K562 (cell line): ENCODE data around the gene OSBPL7. TPM values are rescaled to one million over a fixed set of nuclear protein-coding genes. Genes with fewer than 3 reads are reported as not detected.

Experiments
- BDP1 ChIP-seq: IDR thresholded peaks from 3 replicates; pipeline ENCODE4 v1.6.1; 2011; ENCODE audit not compliant: insufficient read length, insufficient read depth
- CEBPB ChIP-seq: fragments of 450-650 bp; IDR thresholded peaks from 2 replicates; pipeline ENCODE4 v1.6.1; 2016; ENCODE audit warnings: missing genetic modification characterization, missing compliant biosample characterization
- CTBP1 ChIP-seq: fragments of 450-650 bp; IDR thresholded peaks from 2 replicates; pipeline ENCODE4 v1.6.1; 2016; ENCODE audit warnings: borderline replicate concordance
- EGR1 ChIP-seq: fragments of 450-650 bp; conservative IDR thresholded peaks from 2 replicates; pipeline ENCODE4 v1.6.1; 2017; ENCODE audit warnings: mild to moderate bottlenecking
- ILK ChIP-seq: fragments of 450-650 bp; IDR thresholded peaks from 2 replicates; pipeline ENCODE4 v1.6.1; 2016; ENCODE audit warnings: missing genetic modification characterization, low read depth, mild to moderate bottlenecking, missing compliant biosample characterization, moderate library complexity, borderline replicate concordance
- JUN ChIP-seq, 2 experiments: sonication (generic) in 1 of 2; formaldehyde crosslinking in 1 of 2; IDR thresholded peaks; 2 replicates each; pipeline versions ENCODE4 v1.6.1 to v1.8.0; 2012 to 2022; ENCODE audit warnings: borderline replicate concordance in 2 of 2, mild to moderate bottlenecking in 2 of 2, improper control_type of control experiment in 1 of 2, low read depth in 1 of 2, low read length in 1 of 2, missing genetic modification reagents in 1 of 2
- KDM5B ChIP-seq: fragments of 200-600 bp; sonication (generic); IDR thresholded peaks from 2 replicates; pipeline ENCODE4 v1.6.1; 2012; ENCODE audit warnings: low read depth, mild to moderate bottlenecking, moderate library complexity, low read length, control low read depth, inconsistent platforms; ENCODE audit not compliant: insufficient replicate concordance
- MED1 ChIP-seq: sonication (generic); formaldehyde crosslinking; IDR thresholded peaks from 2 replicates; pipeline ENCODE4 v1.8.1; 2023; ENCODE audit warnings: missing genetic modification reagents, borderline replicate concordance
- MYBL2 ChIP-seq, 2 experiments: fragments of 450-650 bp in 1 of 2; sonication (generic) in 1 of 2; formaldehyde crosslinking in 1 of 2; IDR thresholded peaks; 2 replicates each; pipeline versions ENCODE4 v1.6.1 to v1.8.1; 2017 to 2022; ENCODE audit warnings: borderline replicate concordance in 1 of 2, inconsistent platforms in 1 of 2, low read depth in 1 of 2, mild to moderate bottlenecking in 1 of 2, missing genetic modification reagents in 1 of 2, moderate library complexity in 1 of 2
- NFATC3 ChIP-seq: fragments of 450-650 bp; IDR thresholded peaks from 2 replicates; pipeline ENCODE4 v1.6.1; 2017; ENCODE audit warnings: mild to moderate bottlenecking
- NR4A1 ChIP-seq, 2 experiments: fragments of 250-450 bp in 1 of 2; fragments of 450-650 bp in 1 of 2; sonication (Bioruptor Pico) in 1 of 2; IDR thresholded peaks; 2 replicates each; pipeline versions ENCODE4 v1.4.0 to v1.6.1; 2016 to 2020; ENCODE audit warnings: mild to moderate bottlenecking in 2 of 2, missing compliant biosample characterization in 1 of 2, missing genetic modification characterization in 1 of 2, moderate library complexity in 1 of 2
- RHOXF2B ChIP-seq: fragments of 250-450 bp; sonication (Bioruptor Pico); conservative IDR thresholded peaks from 2 replicates; pipeline ENCODE4 v1.5.1; 2021
- SIN3B ChIP-seq: fragments of 450-650 bp; IDR thresholded peaks from 2 replicates; pipeline ENCODE4 v1.6.1; 2017; ENCODE audit warnings: low read depth, mild to moderate bottlenecking, moderate library complexity
- SMARCE1 ChIP-seq: fragments of 450-650 bp; IDR thresholded peaks from 2 replicates; pipeline ENCODE4 v1.7.1; 2016; ENCODE audit warnings: mild to moderate bottlenecking
- YY1 ChIP-seq, 3 experiments: IDR thresholded peaks; 2 replicates each; pipeline ENCODE4 v1.6.1; 2011; ENCODE audit warnings: low read length in 2 of 3, mild to moderate bottlenecking in 2 of 3, moderate library complexity in 2 of 3, borderline replicate concordance in 1 of 3, control low read depth in 1 of 3, low read depth in 1 of 3; ENCODE audit not compliant: insufficient read depth in 3 of 3, insufficient replicate concordance in 2 of 3, control insufficient read depth in 1 of 3, insufficient read length in 1 of 3; ENCODE audit errors: extremely low read depth in 1 of 3
- ZBTB7A ChIP-seq: IDR thresholded peaks from 2 replicates; pipeline ENCODE4 v1.6.1; 2011; ENCODE audit warnings: low read depth, mild to moderate bottlenecking, low read length, moderate library complexity, borderline replicate concordance; ENCODE audit not compliant: control insufficient read depth
- ZNF175 ChIP-seq: fragments of 200-800 bp; sonication (Bioruptor generic); IDR thresholded peaks from 2 replicates; pipeline ENCODE4 v1.6.1; 2016; ENCODE audit warnings: low read depth, mild to moderate bottlenecking, missing genetic modification characterization, missing compliant biosample characterization
- ZNF347 ChIP-seq: fragments of 450-650 bp; formaldehyde crosslinking; IDR thresholded peaks from 2 replicates; pipeline ENCODE4 v1.4.0; 2020; ENCODE audit warnings: low read depth, mild to moderate bottlenecking, moderate library complexity
- ZNF57 ChIP-seq: fragments of 450-650 bp; formaldehyde crosslinking; IDR thresholded peaks from 2 replicates; pipeline ENCODE4 v1.4.0; 2020; ENCODE audit warnings: mild to moderate bottlenecking, moderate library complexity
- ZNF778 ChIP-seq: fragments of 450-650 bp; formaldehyde crosslinking; IDR thresholded peaks from 2 replicates; pipeline ENCODE4 v1.4.0; 2020; ENCODE audit warnings: mild to moderate bottlenecking, moderate library complexity
- polyA plus RNA-seq, 8 experiments: library from polyadenylated mRNA; depleted of rRNA in 4 of 8; stranded (reverse) in 5 of 8; unstranded in 3 of 8; fragments of >200 nt; fragmentation: Nextera tagmentation in 2 of 8; fragmentation: Illumina TruSeq in 1 of 8; extraction: Ambion mirVana in 2 of 8; extraction: Trizol in 1 of 8; gene quantifications; 2 replicates each; pipeline versions ENCODE4 v1.2.1 to v1.2.3, GENCODE V29; 2011 to 2014; ENCODE audit warnings: inconsistent platforms in 1 of 8, missing spikeins in 1 of 8
- total RNA-seq, 7 experiments: library from RNA; depleted of rRNA in 6 of 7; stranded (reverse); fragments of >200 nt in 6 of 7; fragmentation: Illumina TruSeq in 2 of 7; extraction: Trizol in 2 of 7; gene quantifications; 2 replicates each; pipeline versions ENCODE4 v1.2.1 to v1.2.3, GENCODE V29; 2011 to 2021; ENCODE audit warnings: low replicate concordance in 1 of 7
- TF ChIP-seq, protein P1 (sequence below): sonication (generic); formaldehyde crosslinking; IDR thresholded peaks from 2 replicates; pipeline ENCODE4 v1.8.1; 2023; ENCODE audit warnings: mild to moderate bottlenecking, missing genetic modification reagents, moderate library complexity
- TF ChIP-seq, protein P2 (sequence below): fragments of 250-450 bp; sonication (Bioruptor Pico); IDR thresholded peaks from 2 replicates; pipeline ENCODE4 v1.4.0; 2020; ENCODE audit warnings: mild to moderate bottlenecking, moderate library complexity, borderline replicate concordance

Gene OSBPL7
- total and polyA plus RNA-seq, 9 of the 15 experiments (the other 6 are each of a cell fraction or from before 2014, with no cell fraction given): 0.32 to 11.9 (median 5.8) TPM

DNA sequence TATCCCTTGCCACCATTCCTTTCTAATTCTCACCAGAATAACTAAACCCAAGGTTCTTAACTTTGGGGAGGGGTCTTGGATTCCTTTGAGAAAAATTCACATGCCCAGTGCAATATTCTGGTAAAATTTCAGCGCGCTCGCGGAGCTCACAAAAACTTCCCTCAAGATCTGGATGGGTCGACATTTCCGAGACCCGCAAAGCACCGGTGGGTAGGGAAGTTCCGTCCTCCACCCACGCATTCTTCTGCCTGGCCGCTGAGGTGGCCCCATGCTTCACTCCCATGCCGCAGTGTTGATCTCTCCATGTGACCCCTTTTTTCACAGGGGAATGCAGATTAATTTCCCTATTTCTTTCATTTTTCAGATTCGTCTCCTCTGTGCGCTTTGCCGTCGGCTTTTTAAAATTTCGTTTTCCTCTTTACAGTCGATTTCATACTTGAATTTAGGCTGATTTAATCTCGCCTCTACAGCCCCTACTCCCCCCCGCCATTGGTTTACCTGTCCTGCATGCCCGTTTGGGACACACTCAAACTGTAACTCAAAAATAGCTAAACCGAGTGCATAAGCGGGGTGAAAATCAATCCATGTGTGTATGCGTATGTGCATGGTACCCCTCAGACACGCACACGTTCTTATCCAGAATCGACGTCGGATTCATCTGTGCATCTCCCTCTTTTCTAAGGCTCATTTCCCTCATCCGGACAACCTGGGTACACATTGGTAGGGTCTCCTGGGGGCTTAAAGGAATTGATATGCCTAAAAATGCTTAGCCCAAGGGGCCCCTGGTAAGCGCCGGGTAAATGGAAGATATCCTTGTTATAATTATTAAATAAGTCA, 30.7 kb upstream of the OSBPL7 start (continued):
- TF ChIP-seq BDP1 (no peak), JUN (IDR thresholded peaks at IDR 0.05; ENCODE audit: borderline replicate concordance, low read depth, low read length) (no peak), JUN (CRISPR knock-in tag; IDR thresholded peaks at IDR 0.05; ENCODE audit: borderline replicate concordance) (no peak), ZBTB7A (no peak), ZNF57 (CRISPR knock-in tag) (no peak), KDM5B (peak; percentile 0), YY1 (IDR thresholded peaks at IDR 0.05; ENCODE audit: borderline replicate concordance in 1 of 3, control insufficient read depth in 1 of 3, extremely low read depth in 1 of 3, insufficient read depth in 3 of 3, insufficient read length in 1 of 3, insufficient replicate concordance in 2 of 3, low read depth in 1 of 3, low read length in 2 of 3) (no peak), ILK (tag) (no peak), SMARCE1 (0 out of 2 replicates have a peak, but pooled peaks have one; percentile 11), MYBL2 (IDR thresholded peaks at IDR 0.05; ENCODE audit: low read depth) (no peak), MYBL2 (CRISPR knock-in tag; IDR thresholded peaks at IDR 0.05; ENCODE audit: borderline replicate concordance) (no peak), SIN3B (no peak), CTBP1 (peak; percentile 32; the same call in 1 of the 2 replicates), CEBPB (tag) (no peak), ZNF175 (no peak), ZNF347 (no peak), NR4A1 (CRISPR knock-in tag; IDR thresholded peaks at IDR 0.05) (no peak), NR4A1 (tag; IDR thresholded peaks at IDR 0.05) (no peak), ZNF778 (no peak), EGR1 (peak; percentile 97), MED1 (CRISPR knock-in tag) (no peak), RHOXF2B (CRISPR knock-in tag) (no peak), NFATC3 (no peak)
- TF ChIP-seq, protein P1, sequence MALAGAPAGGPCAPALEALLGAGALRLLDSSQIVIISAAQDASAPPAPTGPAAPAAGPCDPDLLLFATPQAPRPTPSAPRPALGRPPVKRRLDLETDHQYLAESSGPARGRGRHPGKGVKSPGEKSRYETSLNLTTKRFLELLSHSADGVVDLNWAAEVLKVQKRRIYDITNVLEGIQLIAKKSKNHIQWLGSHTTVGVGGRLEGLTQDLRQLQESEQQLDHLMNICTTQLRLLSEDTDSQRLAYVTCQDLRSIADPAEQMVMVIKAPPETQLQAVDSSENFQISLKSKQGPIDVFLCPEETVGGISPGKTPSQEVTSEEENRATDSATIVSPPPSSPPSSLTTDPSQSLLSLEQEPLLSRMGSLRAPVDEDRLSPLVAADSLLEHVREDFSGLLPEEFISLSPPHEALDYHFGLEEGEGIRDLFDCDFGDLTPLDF (CRISPR knock-in tag): no peak
- TF ChIP-seq, protein P2, sequence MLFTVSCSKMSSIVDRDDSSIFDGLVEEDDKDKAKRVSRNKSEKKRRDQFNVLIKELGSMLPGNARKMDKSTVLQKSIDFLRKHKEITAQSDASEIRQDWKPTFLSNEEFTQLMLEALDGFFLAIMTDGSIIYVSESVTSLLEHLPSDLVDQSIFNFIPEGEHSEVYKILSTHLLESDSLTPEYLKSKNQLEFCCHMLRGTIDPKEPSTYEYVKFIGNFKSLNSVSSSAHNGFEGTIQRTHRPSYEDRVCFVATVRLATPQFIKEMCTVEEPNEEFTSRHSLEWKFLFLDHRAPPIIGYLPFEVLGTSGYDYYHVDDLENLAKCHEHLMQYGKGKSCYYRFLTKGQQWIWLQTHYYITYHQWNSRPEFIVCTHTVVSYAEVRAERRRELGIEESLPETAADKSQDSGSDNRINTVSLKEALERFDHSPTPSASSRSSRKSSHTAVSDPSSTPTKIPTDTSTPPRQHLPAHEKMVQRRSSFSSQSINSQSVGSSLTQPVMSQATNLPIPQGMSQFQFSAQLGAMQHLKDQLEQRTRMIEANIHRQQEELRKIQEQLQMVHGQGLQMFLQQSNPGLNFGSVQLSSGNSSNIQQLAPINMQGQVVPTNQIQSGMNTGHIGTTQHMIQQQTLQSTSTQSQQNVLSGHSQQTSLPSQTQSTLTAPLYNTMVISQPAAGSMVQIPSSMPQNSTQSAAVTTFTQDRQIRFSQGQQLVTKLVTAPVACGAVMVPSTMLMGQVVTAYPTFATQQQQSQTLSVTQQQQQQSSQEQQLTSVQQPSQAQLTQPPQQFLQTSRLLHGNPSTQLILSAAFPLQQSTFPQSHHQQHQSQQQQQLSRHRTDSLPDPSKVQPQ (CRISPR knock-in tag): no peak
